GM18507 (cell line): ENCODE data around the gene EME1.
"Not testable (repeated sequence)": the region's sequence is repeated elsewhere in the genome, so short reads cannot be mapped to it uniquely, and the experiment has no call there.

ENCODE experiments used
- DNase-seq: peaks from one replicate; pipeline ENCODE4 v3.0.0; 2011; ENCODE audit warnings: low read depth; ENCODE audit not compliant: insufficient read length; ENCODE audit errors: extremely low spot score
- FAIRE-seq: peaks from 2 replicates; lab custom pipeline; 2011; peaks lifted over from hg19 to GRCh38; lab: Jason Lieb, UNC

The EME1 gene

GRCh38 chr17:50372758-50373556 is at the start of gene EME1, which contains the start of gene MRPL27:
EME1 (plus strand) TSS chr17:50373229; CDS start chr17:50375209, 1,980 bp downstream.
MRPL27 (minus strand) TSS chr17:50373184; CDS start chr17:50373170, 14 bp downstream.
- peak; percentile 88 for DNase-seq
- FAIRE-seq: peak; percentile 94

- FAIRE-seq (no peak), DNase-seq (no peak)
Observed at GRCh38 chr17:50325906-50326305, 47.1 kb upstream of the EME1 start.

GRCh38 chr17:50326831-50327364 is 46.1 kb upstream of the EME1 start:
- DNase-seq: no peak
- FAIRE-seq: peak; percentile 63

GRCh38 chr17:50328363-50329325 is 44.4 kb upstream of the EME1 start:
- DNase-seq: no peak
- FAIRE-seq: no peak

GRCh38 chr17:50329716-50330115 is 43.3 kb upstream of the EME1 start:
- no peak for FAIRE-seq
- no peak for DNase-seq

GRCh38 chr17:50330151-50330775 is 42.8 kb upstream of the EME1 start:
- no peak for DNase-seq
- FAIRE-seq: no peak

- FAIRE-seq (no peak), DNase-seq (no peak)
Observed at GRCh38 chr17:50331085-50331791, 41.8 kb upstream of the EME1 start.

GRCh38 chr17:50332196-50332595 is 40.8 kb upstream of the EME1 start:
- DNase-seq (no peak), FAIRE-seq (no peak)

GRCh38 chr17:50333291-50334057 is 39.6 kb upstream of the EME1 start:
- not testable (repeated sequence) for FAIRE-seq, DNase-seq

GRCh38 chr17:50337956-50338355 is 35.1 kb upstream of the EME1 start:
- FAIRE-seq (no peak), DNase-seq (no peak)

- no peak for FAIRE-seq
- no peak for DNase-seq
Observed at GRCh38 chr17:50338645-50339044, 34.4 kb upstream of the EME1 start.

- no peak for FAIRE-seq
Observed at GRCh38 chr17:50339381-50339780, 33.6 kb upstream of the EME1 start.

GRCh38 chr17:50344731-50345365 is 28.2 kb upstream of the EME1 start:
- FAIRE-seq: no peak
- no peak for DNase-seq

More at GRCh38 chr17:50339381-50339780, 33.6 kb upstream of the EME1 start:
- DNase-seq: no peak

- FAIRE-seq: peak; percentile 58
Observed at GRCh38 chr17:50345432-50346312, 27.4 kb upstream of the EME1 start, which contains the start of gene XYLT2. XYLT2 (plus strand) TSS chr17:50346126; CDS start chr17:50346141, 15 bp downstream.

GRCh38 chr17:50346313-50347116 is 26.5 kb upstream of the EME1 start:
- FAIRE-seq: no peak
- peak; percentile 38 for DNase-seq

More at GRCh38 chr17:50345432-50346312, 27.4 kb upstream of the EME1 start, which contains the start of gene XYLT2:
- DNase-seq: peak; percentile 98
